OCI-LY3 (cell line): ENCODE measurements around the gene UMODL1.

Source experiments
- H2AFZ ChIP-seq: fragments of 200-600, 300-600 bp; shearing (Covaris generic); 2 replicates; pipeline ENCODE4 v1.6.0; 2014; ENCODE audit warnings: antibody characterized with exemption, low read depth, low read length
- H3K27ac ChIP-seq: fragments of 200-600, 300-600 bp; sonication (generic); 2 replicates; pipeline ENCODE4 v1.5.1; 2014; ENCODE audit warnings: mild to moderate bottlenecking, low read length, moderate library complexity, mixed read lengths
- H3K27me3 ChIP-seq: fragments of 200-600, 300-600 bp; sonication (generic); 2 replicates; pipeline ENCODE4 v1.6.1; 2014; ENCODE audit warnings: low read depth, low read length, mixed read lengths
- H3K36me3 ChIP-seq: fragments of 200-600, 300-600 bp; sonication (generic); replicated peaks from 2 replicates; pipeline ENCODE3; 2014; ENCODE audit warnings: low read depth, low read length, mixed read lengths
- H3K4me1 ChIP-seq: fragments of 300-600, 200-600 bp; sonication (generic); 2 replicates; pipeline ENCODE4 v1.6.1; 2014; ENCODE audit warnings: low read length, mixed read lengths
- H3K4me2 ChIP-seq: fragments of 200-600, 300-600 bp; sonication (generic); 2 replicates; pipeline ENCODE4 v1.6.1; 2014; ENCODE audit warnings: low read length, mixed read lengths
- H3K4me3 ChIP-seq: fragments of 300-600, 200-600 bp; sonication (generic); 2 replicates; pipeline ENCODE4 v1.5.1; 2014; ENCODE audit warnings: antibody characterized with exemption, mild to moderate bottlenecking, low read length, moderate library complexity
- H3K79me2 ChIP-seq: fragments of 300-600, 200-600 bp; shearing (Covaris generic); 2 replicates; pipeline ENCODE4 v1.6.1; 2014; ENCODE audit warnings: mild to moderate bottlenecking, low read length, mixed read lengths
- H3K9ac ChIP-seq: fragments of 300-600, 200-600 bp; shearing (Covaris generic); 2 replicates; pipeline ENCODE4 v1.6.0; 2014; ENCODE audit warnings: mild to moderate bottlenecking, low read length, moderate library complexity
- H3K9me3 ChIP-seq: fragments of 200-600, 300-600 bp; shearing (Covaris generic); 2 replicates; pipeline ENCODE4 v1.6.1; 2014; ENCODE audit warnings: low read length, mixed read lengths; ENCODE audit not compliant: insufficient read depth
- H4K20me1 ChIP-seq: fragments of 200-600, 300-600 bp; sonication (generic); 2 replicates; pipeline ENCODE4 v1.6.1; 2016; ENCODE audit warnings: low read length, mixed read lengths; ENCODE audit not compliant: insufficient read depth
- EZH2phosphoT487 ChIP-seq: fragments of 200-600 bp; shearing (Covaris generic); IDR thresholded peaks from 2 replicates; pipeline ENCODE4 v1.6.1; 2018; ENCODE audit warnings: antibody characterized with exemption, mixed run types, low read depth
- TF ChIP-seq, protein P1 (sequence below): fragments of 200-600, 300-600 bp; sonication (generic); IDR thresholded peaks from 2 replicates; pipeline ENCODE4 v1.5.1; 2014; ENCODE audit warnings: antibody characterized with exemption, low read length, low read depth

Gene UMODL1

DNA sequence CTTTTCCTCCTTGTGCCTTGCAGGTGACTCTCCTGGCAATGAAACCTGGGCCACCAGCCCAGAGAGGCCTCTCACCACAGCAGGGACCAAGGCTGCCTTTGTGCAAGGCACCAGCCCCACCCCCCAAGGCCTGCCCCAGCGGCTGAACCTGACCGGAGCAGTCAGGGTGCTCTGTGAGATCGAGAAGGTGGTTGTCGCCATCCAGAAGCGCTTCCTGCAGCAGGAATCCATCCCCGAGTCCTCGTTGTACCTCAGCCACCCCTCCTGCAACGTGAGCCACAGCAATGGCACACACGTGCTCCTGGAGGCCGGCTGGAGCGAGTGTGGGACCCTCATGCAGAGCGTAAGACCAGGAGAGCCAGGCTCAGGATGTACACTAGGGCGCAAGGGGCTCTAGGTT, 51.7 kb downstream of the UMODL1 start:
- TF ChIP-seq, protein P1, sequence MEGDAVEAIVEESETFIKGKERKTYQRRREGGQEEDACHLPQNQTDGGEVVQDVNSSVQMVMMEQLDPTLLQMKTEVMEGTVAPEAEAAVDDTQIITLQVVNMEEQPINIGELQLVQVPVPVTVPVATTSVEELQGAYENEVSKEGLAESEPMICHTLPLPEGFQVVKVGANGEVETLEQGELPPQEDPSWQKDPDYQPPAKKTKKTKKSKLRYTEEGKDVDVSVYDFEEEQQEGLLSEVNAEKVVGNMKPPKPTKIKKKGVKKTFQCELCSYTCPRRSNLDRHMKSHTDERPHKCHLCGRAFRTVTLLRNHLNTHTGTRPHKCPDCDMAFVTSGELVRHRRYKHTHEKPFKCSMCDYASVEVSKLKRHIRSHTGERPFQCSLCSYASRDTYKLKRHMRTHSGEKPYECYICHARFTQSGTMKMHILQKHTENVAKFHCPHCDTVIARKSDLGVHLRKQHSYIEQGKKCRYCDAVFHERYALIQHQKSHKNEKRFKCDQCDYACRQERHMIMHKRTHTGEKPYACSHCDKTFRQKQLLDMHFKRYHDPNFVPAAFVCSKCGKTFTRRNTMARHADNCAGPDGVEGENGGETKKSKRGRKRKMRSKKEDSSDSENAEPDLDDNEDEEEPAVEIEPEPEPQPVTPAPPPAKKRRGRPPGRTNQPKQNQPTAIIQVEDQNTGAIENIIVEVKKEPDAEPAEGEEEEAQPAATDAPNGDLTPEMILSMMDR, result no peak
- TF ChIP-seq EZH2phosphoT487, result no peak
- Histone ChIP-seq H3K36me3 (no peaks in the 10 kb centered on the region), H3K27ac (no peak overlapping the region), H3K27me3 (peaks cover 38% of the 10 kb centered on the region), H3K4me3 (no peak overlapping the region), H4K20me1 (no peaks in the 10 kb centered on the region), H3K9me3 (no peaks in the 10 kb centered on the region), H2AFZ (no peak overlapping the region), H3K9ac (no peak overlapping the region), H3K4me1 (peaks cover 13% of the 10 kb centered on the region; the same call in 1 of the 2 replicates), H3K4me2 (no peak overlapping the region), H3K79me2 (no peaks in the 10 kb centered on the region)

- H3K4me2 ChIP-seq, result no peak overlapping the region
- peaks cover 32% of the 10 kb centered on the region for H3K27me3 ChIP-seq
- H3K27ac ChIP-seq, result no peak overlapping the region
- peaks cover 13% of the 10 kb centered on the region; the same call in 1 of the 2 replicates for H3K4me1 ChIP-seq
- no peak for TF ChIP-seq EZH2phosphoT487
- TF ChIP-seq, protein P1, result no peak
- no peaks in the 10 kb centered on the region for H3K79me2 ChIP-seq
- H3K36me3 ChIP-seq, result no peaks in the 10 kb centered on the region
- no peak overlapping the region for H3K4me3 ChIP-seq
- H4K20me1 ChIP-seq, result no peaks in the 10 kb centered on the region
- no peak overlapping the region for H2AFZ ChIP-seq
- H3K9ac ChIP-seq, result no peak overlapping the region
- no peaks in the 10 kb centered on the region for H3K9me3 ChIP-seq
Measured at GRCh38 chr21:42123219-42123908, 52.2 kb downstream of the UMODL1 start.

- Histone ChIP-seq H3K4me1 (peaks cover 8% of the 10 kb centered on the region; the same call in 1 of the 2 replicates), H4K20me1 (no peaks in the 10 kb centered on the region), H3K36me3 (no peaks in the 10 kb centered on the region), H3K27me3 (peaks cover 25% of the 10 kb centered on the region), H3K9ac (no peak overlapping the region), H3K4me2 (no peak overlapping the region), H3K4me3 (no peak overlapping the region), H2AFZ (no peak overlapping the region), H3K9me3 (no peaks in the 10 kb centered on the region), H3K27ac (no peak overlapping the region), H3K79me2 (no peaks in the 10 kb centered on the region)
- TF ChIP-seq, protein P1, result no peak
Measured at GRCh38 chr21:42124081-42124480, 53.0 kb downstream of the UMODL1 start.

GRCh38 chr21:42124826-42125570, 53.9 kb downstream of the UMODL1 start:
- H3K79me2 ChIP-seq, result no peaks in the 10 kb centered on the region
- no peak for TF ChIP-seq EZH2phosphoT487
- no peaks in the 10 kb centered on the region for H4K20me1 ChIP-seq
- H2AFZ ChIP-seq, result no peak overlapping the region
- peaks cover 8% of the 10 kb centered on the region; the same call in 1 of the 2 replicates for H3K4me1 ChIP-seq
- H3K4me3 ChIP-seq, result no peak overlapping the region
- peaks cover 16% of the 10 kb centered on the region for H3K27me3 ChIP-seq
- H3K36me3 ChIP-seq, result no peaks in the 10 kb centered on the region
- H3K4me2 ChIP-seq, result no peak overlapping the region
- no peak overlapping the region for H3K9ac ChIP-seq
- H3K9me3 ChIP-seq, result no peaks in the 10 kb centered on the region
- no peak overlapping the region for H3K27ac ChIP-seq
